ENCODE data around the gene SGCB.

Gene SGCB

DNA sequence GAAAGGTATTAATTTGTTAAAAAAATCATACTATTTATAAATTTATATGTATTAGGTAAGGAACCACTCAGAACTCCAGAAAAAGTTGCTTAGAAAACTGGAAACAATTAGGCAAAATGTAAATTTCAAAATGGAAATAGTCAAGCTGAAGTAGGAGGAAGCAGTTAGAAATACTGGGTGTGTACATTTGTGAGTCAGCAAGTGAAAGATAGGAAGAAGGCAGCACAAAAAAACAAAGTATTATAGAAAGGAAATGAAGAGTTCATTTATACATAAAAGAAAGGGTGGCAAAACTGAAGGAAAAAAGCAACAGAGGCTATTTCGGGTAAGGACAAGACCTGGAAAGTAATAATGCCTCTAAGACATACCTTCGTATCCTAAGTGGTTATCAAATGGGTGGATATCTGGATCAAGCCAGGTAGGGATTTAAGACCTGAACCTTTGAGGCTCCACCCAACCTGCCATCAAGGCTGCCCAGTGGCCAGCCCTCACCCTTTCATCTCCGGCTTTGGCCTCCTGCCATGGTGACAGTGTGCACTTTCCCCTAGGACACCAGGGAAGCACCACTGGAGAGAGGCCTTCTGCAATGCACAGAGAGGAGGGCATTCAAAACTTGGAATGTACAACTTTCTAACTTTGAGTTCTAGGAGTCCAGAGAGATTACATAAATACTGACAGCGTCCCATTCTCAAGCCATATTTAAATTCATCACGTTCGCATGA is 18.0 kb downstream of the SGCB start, which contains the start of gene LRRC66:
LRRC66 (minus strand) TSS at position 428 of the 722 bp plus-strand sequence. CDS start 2,750 bp downstream, outside the sequence.
- no peak for DNase-seq (ENCODE audit: low read depth)

DNA sequence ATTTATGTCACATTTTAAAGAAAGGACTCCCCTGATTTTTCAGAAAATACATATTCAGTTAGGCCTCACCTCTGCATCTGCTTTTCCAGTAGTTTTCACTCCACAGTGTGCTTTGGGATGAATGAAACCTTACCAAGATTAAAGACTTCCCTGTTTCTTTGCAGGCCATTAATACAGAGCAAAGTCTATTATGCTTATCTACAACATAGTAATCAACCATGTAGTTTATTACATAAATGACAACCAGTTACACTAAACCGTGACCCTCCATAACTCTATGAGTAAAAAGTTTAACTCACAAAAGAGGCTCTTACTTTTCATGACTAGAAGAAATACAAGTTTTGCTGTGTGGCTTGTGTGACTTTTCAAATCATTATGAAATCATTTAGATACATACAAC is 20.3 kb downstream of the SGCB start:
- DNase-seq (ENCODE audit: low read depth), result no peak

GRCh38 chr4:52016981-52017380 is 21.1 kb downstream of the SGCB start:
- DNase-seq (ENCODE audit: low read depth), result no peak

GRCh38 chr4:52015366-52015765 is 22.7 kb downstream of the SGCB start:
- no peak for DNase-seq (ENCODE audit: low read depth)

DNA sequence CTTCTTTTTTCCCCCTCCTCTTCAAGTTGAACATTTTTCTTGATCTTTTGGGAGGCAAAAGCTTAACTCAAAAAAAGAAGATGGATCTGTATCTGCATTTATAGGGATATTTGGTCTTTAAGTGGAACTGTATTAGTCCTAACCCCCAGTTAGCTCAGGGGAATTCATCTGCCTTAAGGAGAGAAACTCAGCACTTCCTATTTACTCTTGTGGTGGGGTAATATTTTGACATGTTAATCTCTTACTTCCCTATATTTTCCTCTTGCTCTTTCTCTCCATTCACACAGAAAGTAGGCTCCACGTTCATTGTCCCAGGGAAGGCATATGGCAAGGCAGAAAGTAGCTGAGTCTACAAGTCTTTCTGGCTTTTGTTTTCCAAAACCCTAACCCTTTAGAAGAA is 23.2 kb downstream of the SGCB start:
- no peak for DNase-seq (ENCODE audit: low read depth)

DNA sequence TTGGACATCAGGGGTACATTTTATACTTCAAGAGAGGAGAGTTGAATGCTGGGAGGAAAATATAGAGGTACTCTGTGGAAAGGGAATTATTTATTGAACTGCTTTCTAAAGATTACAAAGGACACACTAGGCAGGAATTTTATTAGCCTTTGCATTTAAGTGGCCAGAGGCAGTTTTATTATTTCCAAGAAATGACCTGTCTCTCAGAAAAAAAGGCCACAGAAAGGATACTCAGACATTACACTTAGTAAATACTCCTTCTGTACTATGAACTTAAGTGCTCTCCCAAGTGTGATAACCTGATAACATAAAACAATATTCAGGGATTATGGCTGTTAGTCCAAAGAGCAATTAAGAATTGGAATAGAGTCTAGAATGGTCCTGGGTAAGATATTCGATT is 25.4 kb downstream of the SGCB start:
- DNase-seq (ENCODE audit: low read depth), result no peak

GRCh38 chr4:52010986-52011385 is 27.1 kb downstream of the SGCB start:
- no peak for DNase-seq (ENCODE audit: low read depth)

DNA sequence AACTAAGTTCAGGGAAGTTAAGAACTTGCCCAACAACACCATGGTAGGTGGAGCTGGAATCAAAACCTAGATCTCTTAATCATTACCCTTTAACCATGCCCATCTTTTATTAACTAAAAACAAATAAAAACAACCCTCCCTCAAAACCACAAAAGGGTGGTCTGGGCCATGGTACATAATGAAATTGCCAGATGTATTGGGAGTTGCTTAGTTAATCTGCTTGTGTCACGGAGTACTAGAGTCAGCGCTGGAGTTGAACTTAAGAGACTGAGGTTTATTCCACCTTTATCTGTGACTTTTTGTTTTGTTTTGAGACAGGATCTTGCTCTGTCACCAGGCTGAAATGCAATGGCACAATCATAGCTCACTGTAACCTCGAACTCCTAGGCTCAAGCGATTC is 31.2 kb downstream of the SGCB start:
- no peak for DNase-seq (ENCODE audit: low read depth)

DNA sequence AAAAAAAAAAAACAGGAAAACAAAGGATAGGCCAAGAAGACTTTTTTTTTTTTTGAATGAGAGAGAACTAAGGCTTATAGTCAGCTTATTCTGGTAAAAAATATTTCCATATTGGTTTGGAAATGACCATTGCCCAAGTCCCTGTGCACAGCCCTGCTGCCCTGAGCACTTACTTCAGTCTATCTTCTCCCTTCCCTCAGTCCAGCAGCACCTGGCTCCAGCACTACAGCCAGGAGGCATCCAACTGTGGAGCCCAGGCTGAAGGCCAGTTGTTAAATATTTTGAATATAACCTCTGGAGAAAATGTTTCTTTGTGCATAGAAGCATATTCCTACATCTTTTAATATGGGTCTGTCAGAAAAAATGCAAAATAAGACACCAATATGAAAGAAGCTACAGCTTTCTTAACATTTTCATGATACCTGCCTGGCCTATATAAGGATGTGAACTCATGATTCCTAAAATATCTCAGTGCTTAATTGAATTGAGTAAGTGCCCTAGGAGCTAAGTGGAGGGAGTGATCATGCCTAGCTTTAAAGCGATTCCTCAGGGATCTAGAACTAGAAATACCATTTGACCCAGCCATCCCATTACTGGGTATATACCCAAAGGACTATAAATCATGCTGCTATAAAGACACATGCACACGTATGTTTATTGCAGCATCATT is 32.4 kb downstream of the SGCB start:
- DNase-seq (ENCODE audit: low read depth), result no peak

- DNase-seq (ENCODE audit: low read depth), result no peak
These were observed 33.7 kb downstream of the SGCB start for GRCh38 chr4:52004414-52004813.

DNA sequence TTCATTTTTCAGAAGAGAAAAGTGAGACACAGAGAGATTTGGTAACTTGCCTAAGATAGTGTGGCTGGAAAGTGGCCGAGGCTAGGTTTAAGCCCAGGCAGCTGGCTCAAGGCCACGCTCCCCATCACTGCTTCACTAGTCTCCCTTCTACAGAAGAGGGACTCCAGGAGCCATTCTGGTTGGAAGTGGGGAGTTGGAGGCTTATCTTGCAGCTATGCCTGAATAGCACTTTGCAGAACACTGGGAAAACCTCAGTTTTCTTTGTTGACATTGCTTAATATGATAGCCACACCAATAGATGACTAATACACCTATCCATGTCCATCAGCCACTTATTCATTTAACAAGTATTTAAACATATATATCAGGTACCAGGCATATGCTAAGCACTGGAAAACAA is 36.5 kb downstream of the SGCB start:
- DNase-seq (ENCODE audit: low read depth), result no peak

DNA sequence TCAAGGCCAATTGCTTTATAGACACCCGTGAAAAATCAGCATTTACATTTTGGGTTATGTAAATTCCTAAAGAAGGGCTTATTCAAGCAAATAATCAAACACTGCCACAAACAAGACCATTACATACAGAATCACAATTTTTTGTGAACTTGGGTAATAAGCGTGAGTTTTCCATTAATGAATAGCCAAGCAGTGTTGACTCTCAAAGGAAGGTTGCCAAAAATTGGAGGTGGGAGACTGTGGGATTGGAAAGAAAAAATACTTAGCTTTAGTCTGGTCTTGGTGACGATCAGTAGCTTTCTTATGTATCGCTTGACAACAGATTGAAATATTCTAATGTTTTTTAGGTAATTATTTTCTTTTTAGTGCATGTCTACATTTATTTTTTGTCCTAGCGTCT is 38.8 kb downstream of the SGCB start:
- no peak for DNase-seq (ENCODE audit: low read depth)

DNA sequence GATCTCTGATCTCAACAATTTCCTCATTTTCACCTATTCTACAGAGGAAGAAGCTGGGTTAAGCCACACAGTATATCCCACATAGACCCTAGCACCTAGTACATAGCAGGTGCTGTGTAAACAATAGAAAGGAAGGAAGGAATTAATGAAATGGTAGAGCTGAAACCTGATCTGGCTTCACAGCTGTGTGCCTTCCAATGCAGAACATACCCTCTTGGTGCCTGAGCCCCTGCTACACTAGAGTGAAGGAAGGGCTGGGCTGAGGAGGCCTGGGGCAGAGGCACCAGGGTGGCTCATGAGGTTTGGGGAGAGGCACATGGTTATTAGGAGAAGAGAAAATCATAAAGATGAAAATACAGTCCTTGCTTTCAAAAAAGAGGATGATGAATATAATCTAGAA is 39.3 kb downstream of the SGCB start:
- no peak for DNase-seq (ENCODE audit: low read depth)

DNA sequence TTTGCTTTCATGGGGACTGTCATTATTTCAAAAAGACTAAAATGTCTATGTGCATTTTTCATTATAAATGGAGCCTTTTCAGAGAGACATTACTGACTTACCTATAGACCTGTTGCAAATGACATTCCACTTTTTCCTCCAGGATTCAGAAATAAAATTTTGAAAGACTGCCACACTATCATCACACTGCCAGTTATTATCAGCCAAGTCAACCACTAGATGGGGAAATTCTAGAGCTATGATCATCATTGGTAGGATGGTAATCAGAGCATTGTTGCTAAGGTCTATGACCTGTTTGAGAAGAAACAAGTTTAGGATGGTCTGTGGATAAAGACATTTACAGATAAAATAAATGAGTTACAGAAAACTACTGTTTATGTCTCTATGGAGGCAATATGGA is 40.5 kb downstream of the SGCB start:
- DNase-seq (ENCODE audit: low read depth), result no peak

- DNase-seq (ENCODE audit: low read depth), result no peak
These were observed 42.4 kb downstream of the SGCB start for GRCh38 chr4:51995647-51996220.
